NOMO-1 (cell line): ENCODE measurements around the gene RAB40C.

Source experiments
- DNase-seq, 2 experiments: peaks; one replicate each; lab custom pipeline; 2025; ENCODE audit not compliant: unreplicated experiment in 2 of 2; lab: John Stamatoyannopoulos, UW

RAB40C gene

DNA sequence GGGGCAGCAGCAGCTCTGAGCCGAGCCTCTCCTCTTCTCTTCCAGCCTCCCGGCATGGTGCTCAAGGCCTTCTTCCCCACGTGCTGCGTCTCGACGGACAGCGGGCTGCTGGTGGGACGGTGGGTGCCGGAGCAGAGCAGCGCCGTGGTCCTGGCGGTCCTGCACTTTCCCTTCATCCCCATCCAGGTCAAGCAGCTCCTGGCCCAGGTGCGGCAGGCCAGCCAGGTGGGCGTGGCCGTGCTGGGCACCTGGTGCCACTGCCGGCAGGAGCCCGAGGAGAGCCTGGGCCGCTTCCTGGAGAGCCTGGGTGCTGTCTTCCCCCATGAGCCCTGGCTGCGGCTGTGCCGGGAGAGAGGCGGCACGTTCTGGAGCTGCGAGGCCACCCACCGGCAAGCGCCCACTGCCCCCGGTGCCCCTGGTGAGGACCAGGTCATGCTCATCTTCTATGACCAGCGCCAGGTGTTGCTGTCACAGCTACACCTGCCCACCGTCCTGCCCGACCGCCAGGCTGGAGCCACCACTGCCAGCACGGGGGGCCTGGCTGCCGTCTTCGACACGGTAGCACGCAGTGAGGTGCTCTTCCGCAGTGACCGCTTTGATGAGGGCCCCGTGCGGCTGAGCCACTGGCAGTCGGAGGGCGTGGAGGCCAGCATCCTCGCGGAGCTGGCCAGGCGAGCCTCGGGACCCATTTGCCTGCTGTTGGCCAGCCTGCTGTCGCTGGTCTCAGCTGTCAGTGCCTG, 15.7 kb upstream of the RAB40C start:
- DNase-seq: no peak

DNA sequence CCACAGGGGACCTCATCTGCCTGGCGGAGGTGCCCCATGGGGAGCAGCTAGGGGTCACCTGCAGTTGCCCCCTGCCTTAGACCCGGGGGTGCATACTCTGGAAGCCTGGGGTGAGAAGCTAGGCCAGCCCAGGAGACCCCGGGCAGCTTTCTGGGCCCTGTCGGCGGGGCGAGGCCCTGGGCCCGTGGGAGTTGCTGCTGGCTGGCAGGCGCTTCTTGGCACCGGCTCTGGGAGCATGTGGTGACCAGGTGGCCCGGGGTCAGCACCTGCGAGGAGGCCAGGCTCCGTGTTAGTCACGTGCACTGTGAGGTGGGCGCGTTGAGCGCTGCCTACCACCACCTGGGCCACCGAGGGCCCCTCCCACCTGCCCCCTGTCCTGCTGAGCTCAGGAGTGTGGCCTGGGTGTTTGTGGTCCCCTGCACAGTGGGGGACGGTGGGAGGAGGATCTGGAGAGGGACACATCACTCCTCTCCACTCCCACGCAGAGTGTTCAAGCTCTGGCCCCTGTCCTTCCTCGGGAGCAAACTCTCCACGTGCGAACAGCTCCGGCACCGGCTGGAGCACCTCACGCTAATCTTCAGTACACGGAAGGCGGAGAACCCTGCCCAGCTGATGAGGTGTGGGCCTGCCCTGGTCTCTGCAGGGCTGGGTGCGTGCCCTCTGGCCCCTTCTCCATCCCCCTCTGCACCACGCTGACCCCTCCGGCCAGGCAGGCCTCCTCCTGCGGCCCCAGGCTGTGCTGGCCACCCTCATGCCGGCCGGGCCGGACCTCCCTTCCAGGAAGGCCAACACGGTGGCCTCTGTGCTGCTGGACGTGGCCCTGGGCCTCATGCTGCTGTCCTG, 14.3 kb upstream of the RAB40C start:
- no peak for DNase-seq

DNA sequence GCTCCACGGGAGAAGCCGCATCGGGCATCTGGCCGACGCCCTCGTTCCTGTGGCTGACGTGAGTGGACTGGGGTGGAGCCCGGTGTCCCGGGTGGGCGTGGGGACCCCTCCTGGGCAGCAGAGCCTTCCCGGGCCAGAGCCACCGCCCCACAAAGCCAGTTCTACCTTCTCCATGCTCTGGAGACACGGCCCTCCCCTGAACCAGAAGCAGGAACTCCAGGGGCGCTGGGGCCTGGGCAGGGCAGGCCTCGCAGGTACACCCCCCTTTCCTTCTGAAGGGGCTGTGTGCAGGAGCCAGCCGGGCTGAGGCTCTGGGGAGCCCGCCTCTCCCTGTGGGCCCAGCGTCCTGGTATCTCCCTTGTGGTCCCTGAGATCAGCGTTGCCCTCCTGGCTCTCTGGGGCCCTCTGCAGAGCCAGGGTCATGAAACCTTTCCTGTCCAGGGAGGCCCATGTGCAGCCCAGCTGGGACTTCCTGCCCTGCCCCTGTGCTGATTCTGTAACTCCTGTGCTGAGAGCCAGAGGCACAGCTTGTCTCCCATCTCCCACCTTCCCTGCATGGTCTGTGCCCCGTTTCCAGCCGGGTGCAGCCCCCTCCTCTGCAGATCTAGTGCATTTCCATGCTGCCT, 13.6 kb upstream of the RAB40C start:
- DNase-seq: no peak

DNA sequence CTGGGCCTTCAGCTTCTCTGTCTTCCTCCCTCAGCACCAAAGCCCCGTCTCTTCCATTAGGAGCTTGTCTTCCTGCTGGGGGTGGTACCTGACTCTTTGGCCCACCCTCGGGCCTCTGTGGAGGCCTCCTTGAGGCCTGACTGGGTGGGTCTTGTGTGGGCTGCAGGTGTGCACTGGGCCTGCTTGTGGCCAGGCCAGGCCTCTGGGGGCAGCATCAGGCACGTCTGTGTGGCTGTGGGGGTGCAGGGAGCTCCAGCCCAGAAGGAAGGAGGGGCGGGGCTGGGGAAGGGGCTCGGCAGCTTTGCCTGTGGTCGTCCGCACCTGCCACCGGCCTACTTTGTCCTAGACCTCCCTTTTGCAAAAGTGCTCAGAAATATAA, 13.1 kb upstream of the RAB40C start:
- no peak for DNase-seq

DNA sequence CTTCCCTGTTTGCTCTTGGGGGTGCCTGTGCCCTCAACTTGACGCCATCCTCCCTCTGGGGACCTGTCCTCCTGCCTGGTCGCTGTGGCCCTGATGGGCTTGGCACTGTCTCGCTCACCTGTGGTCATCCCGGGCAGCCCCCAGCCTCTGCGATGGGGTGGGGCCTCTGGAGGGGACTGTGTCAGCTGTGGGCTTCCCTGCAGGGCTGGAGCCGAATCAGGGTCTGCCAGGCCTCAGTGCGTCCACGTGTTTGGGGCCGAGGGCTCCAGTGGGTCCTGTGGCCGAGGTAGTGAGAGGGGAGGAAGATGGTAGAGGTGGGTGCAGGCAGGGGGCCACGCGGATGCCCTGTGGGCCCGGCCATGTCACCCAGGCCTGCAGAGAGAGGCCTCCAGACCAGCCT, 12.1 kb upstream of the RAB40C start:
- DNase-seq: no peak

DNA sequence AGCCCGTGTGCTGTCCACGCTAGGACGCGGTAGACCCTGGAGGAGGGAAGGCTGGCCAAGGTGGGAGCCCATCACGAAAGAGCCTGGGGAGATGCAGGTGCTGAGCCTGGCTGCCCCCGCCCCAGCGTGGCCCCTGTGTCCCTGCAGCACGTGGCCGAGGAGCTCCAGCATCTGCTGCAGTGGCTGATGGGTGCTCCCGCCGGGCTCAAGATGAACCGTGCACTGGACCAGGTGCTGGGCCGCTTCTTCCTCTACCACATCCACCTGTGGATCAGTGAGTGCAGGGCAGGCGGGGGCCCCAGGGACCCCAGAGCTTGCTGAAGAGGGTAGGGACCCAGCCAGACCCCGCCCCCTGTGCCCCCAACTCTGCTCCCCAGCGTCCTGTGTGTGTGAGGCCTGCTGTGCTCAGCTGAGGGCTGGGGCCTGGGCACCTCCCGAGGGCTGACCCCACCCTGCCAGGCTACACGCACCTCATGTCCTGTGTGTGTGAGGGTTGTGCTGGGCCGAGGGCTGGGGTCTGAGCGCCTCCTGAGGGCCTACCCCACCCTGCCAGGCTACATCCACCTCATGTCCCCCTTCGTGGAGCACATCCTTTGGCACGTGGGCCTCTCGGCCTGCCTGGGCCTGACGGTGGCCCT, 11.5 kb upstream of the RAB40C start:
- no peak for DNase-seq

DNA sequence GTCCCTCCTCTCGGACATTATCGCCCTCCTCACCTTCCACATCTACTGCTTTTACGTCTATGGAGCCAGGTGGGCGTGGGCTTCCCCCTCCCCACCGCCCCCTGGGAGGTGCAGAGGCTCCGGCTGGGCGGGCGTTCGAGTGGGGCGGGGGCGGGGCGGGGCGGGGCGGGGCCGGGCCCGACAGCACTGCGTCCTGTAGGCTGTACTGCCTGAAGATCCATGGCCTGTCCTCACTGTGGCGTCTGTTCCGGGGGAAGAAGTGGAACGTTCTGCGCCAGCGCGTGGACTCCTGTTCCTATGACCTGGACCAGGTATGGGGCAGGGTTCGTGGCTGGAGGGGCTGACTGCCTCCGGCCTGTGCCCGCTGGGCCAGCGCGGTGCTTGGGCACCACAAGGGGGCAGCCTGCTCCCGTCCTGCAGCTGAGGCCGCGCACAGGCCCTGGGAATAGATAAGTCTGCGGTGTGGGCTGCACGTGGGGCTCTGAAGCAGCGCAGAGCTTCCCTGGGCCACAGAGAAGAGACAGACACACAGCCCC, 10.9 kb upstream of the RAB40C start:
- DNase-seq: peak; percentile 67 to 88

DNA sequence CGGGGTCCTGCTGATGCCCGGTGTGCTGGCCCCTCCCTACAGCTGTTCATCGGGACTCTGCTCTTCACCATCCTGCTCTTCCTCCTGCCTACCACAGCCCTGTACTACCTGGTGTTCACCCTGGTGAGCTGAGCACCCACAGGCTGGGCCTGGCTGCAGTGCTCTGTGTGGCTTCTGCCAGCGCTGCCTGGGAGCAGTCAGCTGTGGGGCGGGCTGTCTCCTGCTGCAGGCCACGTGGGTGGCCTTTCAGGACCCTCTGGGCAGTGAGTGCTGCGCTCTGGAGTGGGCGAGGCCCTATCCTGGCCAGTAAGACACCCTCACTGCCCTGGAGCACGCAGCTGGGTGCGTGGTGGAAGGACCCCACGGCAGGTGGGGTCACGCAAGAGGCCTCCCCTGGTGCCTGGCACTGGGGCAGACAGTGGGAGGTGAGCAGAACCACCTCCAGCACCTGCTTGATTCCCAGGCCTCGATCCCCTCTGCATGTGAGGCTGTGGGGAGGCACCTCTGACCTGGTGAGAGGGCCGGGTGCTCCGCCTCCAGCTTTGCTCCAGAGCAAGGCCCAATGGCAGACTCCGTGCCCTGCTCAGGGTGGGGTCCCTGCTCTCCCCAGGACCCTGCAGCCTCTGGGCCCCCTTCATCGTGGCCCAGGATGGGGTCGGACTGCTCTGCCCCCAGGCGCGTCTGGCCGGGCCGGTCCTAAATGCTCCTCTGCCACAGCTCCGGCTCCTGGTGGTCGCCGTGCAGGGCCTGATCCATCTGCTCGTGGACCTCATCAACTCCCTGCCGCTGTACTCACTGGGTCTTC, 9.5 kb upstream of the RAB40C start:
- no peak for DNase-seq

DNA sequence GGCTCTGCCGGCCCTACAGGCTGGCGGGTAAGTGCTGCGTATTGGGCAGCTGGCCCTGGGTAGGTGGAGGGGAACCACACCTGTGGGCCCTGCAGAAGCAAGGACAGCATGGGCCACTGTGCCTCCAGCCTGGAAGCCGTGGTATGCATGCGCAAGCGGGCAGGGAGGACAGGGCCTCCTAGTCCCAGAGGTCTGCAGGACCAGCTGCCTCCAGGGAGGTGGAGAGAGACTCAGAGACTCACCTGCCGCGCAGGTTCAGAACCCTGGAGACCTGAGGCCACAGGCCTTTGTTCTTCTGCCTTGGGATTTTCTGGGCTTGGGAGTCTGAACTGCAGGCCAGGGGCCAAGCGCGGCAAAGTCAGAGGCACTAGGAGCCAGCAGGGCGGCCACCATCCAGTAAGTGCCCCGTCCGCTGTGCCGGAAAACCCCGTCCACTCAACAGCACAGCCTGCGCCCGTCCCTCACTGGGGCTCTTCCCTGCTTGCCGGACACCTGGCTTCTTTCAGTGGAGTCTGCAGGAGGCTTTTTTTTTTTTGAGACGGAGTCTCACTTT, 8.8 kb upstream of the RAB40C start:
- no peak for DNase-seq

DNA sequence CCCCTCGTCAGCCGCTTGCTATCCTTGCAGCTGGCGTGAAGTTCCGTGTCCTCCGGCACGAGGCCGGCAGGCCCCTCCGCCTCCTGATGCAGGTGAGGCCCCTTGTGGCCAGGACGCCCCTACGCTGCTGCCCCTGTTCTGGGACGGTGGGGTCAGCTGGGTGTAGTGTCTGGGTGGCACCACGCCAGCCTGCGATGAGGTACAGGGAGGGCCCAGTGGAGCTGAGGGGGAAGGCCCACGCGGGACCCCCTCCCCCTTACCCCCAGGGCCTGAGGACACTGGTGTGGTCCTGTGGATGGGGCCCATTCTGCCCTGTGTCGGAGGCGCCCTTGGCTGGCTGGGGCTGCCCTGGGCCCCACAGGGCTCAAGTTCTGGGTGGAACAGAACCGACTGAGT, 7.7 kb upstream of the RAB40C start:
- DNase-seq: no peak

DNA sequence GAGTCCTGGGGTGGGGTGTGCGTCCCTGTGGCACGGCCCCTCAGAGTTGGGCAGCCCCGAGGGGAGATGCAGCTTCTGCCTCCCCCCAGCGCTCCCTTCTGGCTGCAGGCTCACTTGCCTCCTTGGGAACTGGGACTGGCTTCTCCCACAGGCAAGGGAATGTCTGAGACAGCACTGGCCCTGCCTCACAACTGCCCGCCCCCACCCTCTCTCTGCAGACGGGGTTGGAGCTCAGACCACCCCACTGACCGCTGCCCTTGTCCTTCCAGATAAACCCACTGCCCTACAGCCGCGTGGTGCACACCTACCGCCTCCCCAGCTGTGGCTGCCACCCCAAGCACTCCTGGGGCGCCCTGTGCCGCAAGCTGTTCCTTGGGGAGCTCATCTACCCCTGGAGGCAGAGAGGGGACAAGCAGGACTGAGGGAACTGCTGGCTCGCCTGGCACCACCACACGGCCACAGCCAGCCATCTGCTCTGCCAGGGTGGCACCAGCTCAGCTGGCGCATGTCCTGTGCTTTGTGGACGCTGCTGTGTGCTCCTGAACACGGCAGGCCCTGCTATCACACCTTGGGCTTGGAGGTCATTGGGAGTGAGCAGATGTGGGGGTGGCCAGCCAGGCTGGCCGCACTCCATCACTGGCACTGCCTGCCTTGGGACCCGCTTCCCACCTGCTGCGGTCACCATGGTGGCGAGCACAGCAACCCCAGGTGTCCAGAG, 7.1 kb upstream of the RAB40C start:
- DNase-seq: no peak

DNA sequence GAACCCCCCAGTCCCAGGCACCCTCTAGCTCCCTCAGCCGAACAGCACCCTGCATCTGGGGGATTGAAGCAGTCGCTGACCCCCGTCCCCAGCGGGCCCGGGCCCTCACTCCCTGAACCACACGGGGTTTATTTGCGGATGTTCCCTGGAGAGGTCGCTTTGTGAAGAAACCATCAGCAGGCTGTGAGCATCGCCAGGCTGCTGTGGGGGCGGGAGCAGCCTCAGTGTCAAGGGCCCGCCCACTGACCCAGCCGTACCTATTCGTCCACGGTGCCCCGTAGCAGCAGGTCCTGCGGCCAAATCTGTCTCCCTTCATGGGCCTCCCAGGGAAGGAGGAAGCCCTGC, 6.4 kb upstream of the RAB40C start:
- DNase-seq: no peak

DNA sequence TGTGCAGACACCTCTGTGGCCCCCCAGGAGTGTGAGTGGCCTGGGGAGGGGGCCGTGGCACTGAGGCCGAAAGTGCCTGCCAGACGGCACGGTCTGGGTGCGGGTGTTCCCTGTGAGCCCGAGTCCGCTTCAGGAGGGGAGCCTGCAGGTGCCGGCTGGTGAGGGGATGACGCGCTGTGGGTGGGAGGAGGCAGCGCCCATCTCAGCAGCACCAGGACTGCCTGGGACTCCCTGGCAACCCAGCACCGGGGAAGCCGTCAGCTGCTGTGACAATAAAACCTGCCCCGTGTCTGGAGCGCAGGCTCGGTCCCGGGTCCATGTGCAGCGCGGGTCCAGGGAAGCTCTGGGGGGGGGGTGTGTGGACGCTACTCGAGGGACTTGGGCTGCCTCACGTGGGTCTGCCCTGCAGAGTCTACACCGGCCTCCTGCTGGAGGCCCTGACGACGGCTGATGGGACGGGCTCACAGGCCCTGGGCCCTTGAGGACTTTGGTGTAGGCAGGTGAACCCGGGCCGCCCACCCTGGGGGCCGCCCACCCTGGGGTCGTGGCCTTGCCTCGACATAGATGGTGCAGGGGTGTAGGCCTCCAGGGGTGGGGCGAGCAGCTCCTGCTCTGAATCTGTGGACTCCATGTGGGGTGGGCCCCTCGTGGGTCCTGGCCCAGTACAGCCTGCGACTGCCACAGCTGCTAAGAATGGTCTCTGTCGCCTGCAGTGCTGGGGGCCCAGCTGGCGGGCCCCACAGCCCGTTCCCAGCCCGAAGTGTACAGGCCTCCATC, 5.9 kb upstream of the RAB40C start:
- no peak for DNase-seq

DNA sequence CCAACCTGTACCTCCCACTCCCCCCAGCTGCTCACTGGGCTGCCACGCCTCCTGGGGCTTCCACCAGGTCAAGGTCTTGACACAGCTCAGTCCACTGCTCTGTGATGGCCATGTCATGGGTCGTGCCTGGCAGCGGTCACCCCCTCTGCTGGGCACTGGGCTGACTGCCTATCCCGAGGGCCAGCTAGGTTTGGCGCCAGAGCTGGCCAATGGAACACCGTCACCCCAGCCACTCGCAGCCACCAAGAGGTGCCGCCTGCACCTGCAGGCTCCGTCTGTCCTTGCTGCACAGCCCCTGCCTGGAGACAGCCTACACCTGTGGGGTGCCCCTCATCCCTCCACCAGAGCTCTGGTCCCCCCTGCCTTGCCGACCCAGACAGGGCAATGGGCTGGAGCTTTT, 4.5 kb upstream of the RAB40C start:
- no peak for DNase-seq

DNA sequence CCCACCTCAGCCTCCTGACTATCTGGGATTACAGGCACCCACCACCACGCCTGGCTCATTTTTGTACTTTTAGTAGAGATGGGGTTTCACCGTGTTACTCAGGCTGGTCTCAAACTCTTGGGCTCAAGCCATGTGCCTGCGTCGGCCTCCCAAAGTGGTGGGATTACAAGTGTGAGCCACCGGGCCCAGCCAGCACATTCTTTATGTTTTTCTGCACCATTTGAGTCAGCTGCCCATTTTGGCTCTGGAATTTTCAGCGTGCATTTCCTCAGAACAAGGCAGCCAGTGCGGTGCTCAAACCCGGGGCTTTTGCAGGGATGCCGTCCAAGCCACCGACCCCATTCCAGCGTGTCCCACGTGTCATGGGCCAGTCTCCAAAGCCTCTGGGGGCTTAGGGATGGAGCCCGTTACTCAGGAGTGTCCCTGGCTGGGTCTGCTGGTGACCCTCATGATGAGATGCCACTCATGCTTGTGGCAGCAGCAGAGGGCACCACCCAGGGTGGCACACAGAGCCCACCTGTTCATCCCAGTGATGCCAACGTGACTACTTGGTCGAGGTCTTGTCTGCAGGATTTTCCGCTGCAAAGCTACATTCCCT, 3.7 kb upstream of the RAB40C start:
- DNase-seq: no peak

DNA sequence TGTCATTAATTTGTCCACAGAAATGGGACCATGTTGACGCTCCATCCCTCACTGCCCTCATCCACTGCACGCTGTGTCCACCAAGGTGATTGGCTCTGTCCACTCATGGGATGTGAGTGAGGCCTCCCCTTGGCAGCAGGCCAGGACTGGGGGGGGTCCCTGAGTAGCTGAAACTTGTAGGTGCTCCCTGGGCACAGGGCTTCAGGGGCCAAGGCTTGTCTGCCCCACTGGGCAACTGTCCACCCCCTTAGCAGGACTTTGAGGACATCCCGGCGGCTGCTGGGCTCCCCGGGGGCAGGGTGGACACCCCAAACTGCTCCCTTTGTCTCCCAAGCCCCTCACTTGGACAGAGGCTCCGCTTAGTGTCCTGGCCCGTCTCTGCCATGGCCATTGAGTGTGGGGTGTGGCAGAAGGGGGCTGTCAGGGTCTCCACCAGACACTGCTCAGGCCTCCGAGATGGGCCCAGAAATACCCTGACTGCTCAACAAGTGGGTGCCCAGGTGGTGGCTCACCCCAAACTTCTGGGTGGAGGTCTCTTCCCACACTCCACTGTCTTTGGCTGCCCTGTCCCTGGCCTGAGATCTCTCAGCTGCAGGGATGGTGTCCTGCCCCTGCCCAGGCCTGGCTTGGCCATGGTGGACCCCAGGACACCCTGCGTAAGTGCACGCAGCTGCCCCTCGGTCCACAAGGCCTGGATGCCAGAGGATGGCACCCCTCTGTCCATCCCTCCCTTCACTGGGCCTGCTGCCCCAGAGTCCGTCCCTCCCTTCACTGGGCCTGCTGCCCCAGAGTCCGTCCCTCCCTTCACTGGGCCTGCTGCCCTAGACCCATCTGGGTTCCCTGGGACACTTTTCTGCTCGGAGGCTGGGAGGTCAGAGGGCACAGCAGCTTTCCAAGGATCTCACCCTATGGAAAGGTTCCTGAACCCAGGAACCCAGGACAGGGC, 2.9 kb upstream of the RAB40C start:
- DNase-seq: no peak

DNA sequence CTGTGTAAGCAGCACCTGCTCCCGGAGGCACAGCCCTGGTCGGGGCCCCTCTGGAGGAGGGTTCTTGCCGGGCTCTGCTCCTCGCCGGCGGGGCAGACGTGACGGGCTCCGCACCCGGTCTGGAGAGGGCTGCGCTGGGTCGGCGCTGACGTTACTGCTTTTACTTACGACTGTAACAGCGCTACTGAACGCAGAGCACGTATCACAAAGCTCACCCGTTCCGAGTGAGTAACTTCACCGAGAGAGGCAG, 1.3 kb upstream of the RAB40C start:
- peak in 1 of 2 experiments; percentile 45 for DNase-seq
